B cell (primary cell): ENCODE results near the gene ATRNL1. TPM values are rescaled to one million over a fixed set of nuclear protein-coding genes. Genes with fewer than 3 reads are reported as not detected.

ENCODE experiments used
- ATAC-seq: fragments of 200-7000 bp; cut with Tn5 transposase; one replicate; pipeline ENCODE4 v1.10.0; 2021; ENCODE audit warnings: low read depth, mild to moderate bottlenecking, moderate number of reproducible peaks, moderate library complexity
- CTCF ChIA-PET: fragments of 350-600 bp; sonication (Branson Sonifier 250); formaldehyde crosslinking; loops from one replicate; lab custom pipeline; 2021; ENCODE audit warnings: antibody characterized with exemption, inconsistent platforms; lab: Charles Lee
- POLR2A ChIA-PET: fragments of 350-600 bp; sonication (Branson Sonifier 250); formaldehyde crosslinking; loops from one replicate; lab custom pipeline; 2021; ENCODE audit warnings: antibody characterized with exemption; lab: Charles Lee
- DNase-seq: peaks from one replicate; pipeline ENCODE4 v3.0.0; 2013
- H2AFZ ChIP-seq: 2 replicates; pipeline ENCODE4 v1.6.1; 2012; ENCODE audit warnings: mild to moderate bottlenecking, low read depth, low read length; ENCODE audit not compliant: insufficient read depth, poor library complexity, severe bottlenecking
- H3K27ac ChIP-seq, 2 donors: 1 replicate in 1 of 2; 2 replicates in 1 of 2; pipeline ENCODE4 v1.5.1; 2012 to 2013; ENCODE audit warnings: low read length in 2 of 2, mild to moderate bottlenecking in 2 of 2, moderate library complexity in 1 of 2
- H3K27me3 ChIP-seq, 4 experiments: fragments of 200-600 bp in 1 of 4; sonication (generic) in 1 of 4; replicated peaks in 1 of 4; 1 replicate in 2 of 4; 2 replicates in 2 of 4; pipeline versions ENCODE4 v1.6.1 to v1.7.0; 2013 to 2016; ENCODE audit warnings: low read length in 3 of 4, mild to moderate bottlenecking in 2 of 4, mixed read lengths in 1 of 4, moderate library complexity in 1 of 4; ENCODE audit not compliant: insufficient read depth in 4 of 4, control insufficient read depth in 3 of 4; ENCODE audit errors: control extremely low read depth in 1 of 4
- H3K36me3 ChIP-seq, 2 experiments: replicated peaks in 1 of 2; 1 replicate in 1 of 2; 2 replicates in 1 of 2; pipeline versions ENCODE4 v1.6.1 to v1.7.1; 2013; ENCODE audit warnings: low read length in 1 of 2; ENCODE audit not compliant: insufficient read depth in 2 of 2, control insufficient read depth in 1 of 2; ENCODE audit errors: control extremely low read depth in 1 of 2, extremely low read depth in 1 of 2
- H3K4me1 ChIP-seq, 2 donors: fragments of 200-600 bp in 1 of 2; sonication (generic) in 1 of 2; 1 replicate in 1 of 2; 2 replicates in 1 of 2; pipeline versions ENCODE4 v1.5.1 to v1.6.1; 2013 to 2017; ENCODE audit warnings: low read length in 2 of 2; ENCODE audit not compliant: control insufficient read depth in 2 of 2, insufficient read depth in 2 of 2
- H3K4me2 ChIP-seq: replicated peaks from 2 replicates; pipeline ENCODE3; 2012; ENCODE audit warnings: mild to moderate bottlenecking, low read depth, low read length; ENCODE audit not compliant: poor library complexity, severe bottlenecking
- H3K4me3 ChIP-seq, 5 experiments: fragments of 200-600 bp in 1 of 5; sonication (generic) in 1 of 5; 1 replicate in 3 of 5; 2 replicates in 2 of 5; pipeline versions ENCODE4 v1.5.1 to v1.7.0; 2011 to 2016; ENCODE audit warnings: low read length in 4 of 5, mild to moderate bottlenecking in 4 of 5, low read depth in 2 of 5, control low read depth in 1 of 5, moderate library complexity in 1 of 5; ENCODE audit not compliant: insufficient read depth in 1 of 5; ENCODE audit errors: control extremely low read depth in 1 of 5, extremely low read depth in 1 of 5
- H3K79me2 ChIP-seq: fragments of 200-600 bp; sonication (generic); one replicate; pipeline ENCODE4 v1.6.0; 2016; ENCODE audit warnings: low read length; ENCODE audit not compliant: control insufficient read depth, insufficient read depth
- H3K9ac ChIP-seq: fragments of 200-600 bp; sonication (generic); 2 replicates; pipeline ENCODE4 v1.6.1; 2017; ENCODE audit warnings: mild to moderate bottlenecking, low read length, moderate library complexity
- H3K9me3 ChIP-seq, 3 donors: one replicate each; pipeline versions ENCODE4 v1.6.1 to v1.7.1; 2013; ENCODE audit warnings: low read length in 2 of 3; ENCODE audit not compliant: control insufficient read depth in 2 of 3, insufficient read depth in 1 of 3; ENCODE audit errors: control extremely low read depth in 1 of 3
- H4K20me1 ChIP-seq: 2 replicates; pipeline ENCODE4 v1.6.0; 2012; ENCODE audit warnings: mild to moderate bottlenecking, low read length; ENCODE audit not compliant: insufficient read depth, control insufficient read depth, poor library complexity, severe bottlenecking
- H3K27ac Mint-ChIP-seq: one replicate; pipeline ENCODE4 v1.8.0; 2021; ENCODE audit warnings: mixed read lengths
- H3K27me3 Mint-ChIP-seq: one replicate; pipeline ENCODE4 v1.8.0; 2021; ENCODE audit warnings: mixed read lengths
- H3K4me1 Mint-ChIP-seq: one replicate; pipeline ENCODE4 v1.8.0; 2021; ENCODE audit warnings: mixed read lengths
- H3K4me3 Mint-ChIP-seq: one replicate; pipeline ENCODE4 v1.8.0; 2021; ENCODE audit warnings: mixed read lengths
- H3K9me3 Mint-ChIP-seq: one replicate; pipeline ENCODE4 v1.8.0; 2022; ENCODE audit warnings: mixed read lengths; ENCODE audit not compliant: insufficient read depth
- EZH2 ChIP-seq: IDR thresholded peaks from 2 replicates; pipeline ENCODE4 v1.6.1; 2012; ENCODE audit warnings: borderline replicate concordance, low read depth, mild to moderate bottlenecking, moderate library complexity, low read length; ENCODE audit not compliant: insufficient read depth, poor library complexity, severe bottlenecking
- WGBS: methylation state at CpG from one replicate; pipeline ENCODE4 v1.1.5; 2013; ENCODE audit warnings: missing lambda C conversion rate; ENCODE audit not compliant: insufficient coverage; 5-methylcytosine and 5-hydroxymethylcytosine counted together
- intact Hi-C: fragments of 100-400 bp; cut with micrococcal nuclease; formaldehyde crosslinking; loops from one replicate; pipeline ENCODE4 v1.10.0; 2022
- polyA plus RNA-seq: library from polyadenylated mRNA; depleted of rRNA; stranded (reverse); fragments of >200 nt; gene quantifications from 2 replicates; pipeline ENCODE4 v1.2.3, GENCODE V29; 2012
- total RNA-seq, 2 donors: library from RNA; stranded (reverse); fragments of 120-200 nt in 1 of 2; gene quantifications; 1 replicate in 1 of 2; 2 replicates in 1 of 2; pipeline versions ENCODE4 v1.2.3 to v1.2.4, GENCODE V29; 2013 to 2022
- TF ChIP-seq, protein P1 (sequence below): fragments of 200-600 bp; IDR thresholded peaks from one replicate; pipeline ENCODE4 v1.8.0; 2022; ENCODE audit warnings: antibody characterized with exemption, mild to moderate bottlenecking

The ATRNL1 gene
- total and polyA plus RNA-seq, 2 donors (not counting 1 experiment from before 2014, with no cell fraction given) = 0.24 to 2.2 TPM

DNA sequence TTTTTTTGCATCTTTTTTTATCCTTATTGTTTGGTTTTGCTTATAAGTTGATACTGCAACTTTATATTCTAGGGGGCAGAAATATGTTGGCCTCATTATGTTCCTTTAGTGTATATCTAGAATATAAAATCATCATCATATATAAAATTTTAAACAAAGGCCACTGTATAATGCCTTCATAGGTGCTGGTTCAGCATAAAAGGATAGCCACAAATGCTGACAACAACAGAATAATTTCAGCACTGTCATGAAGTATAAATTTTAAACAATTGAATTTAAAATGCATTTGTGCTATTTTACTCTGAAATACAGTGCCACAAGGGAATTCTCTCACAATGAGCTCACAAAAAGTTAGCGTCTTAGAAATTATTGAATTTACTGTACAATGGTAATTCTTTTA lies 285.9 kb downstream of the ATRNL1 start:
- Histone ChIP-seq H3K4me2 (no peak overlapping the region), H3K27ac (no peak overlapping the region), H3K36me3 (no peaks in the 10 kb centered on the region), H3K4me1 (no peaks in the 10 kb centered on the region), H4K20me1 (no peaks in the 10 kb centered on the region), H3K79me2 (no peaks in the 10 kb centered on the region), H3K27me3 (no peaks in the 10 kb centered on the region), H2AFZ (no peak overlapping the region), H3K9me3 (peaks cover 0 to 6% (median 0%) of the 10 kb centered on the region in 3 donors), H3K4me3 (no peak overlapping the region), H3K9ac (no peak overlapping the region)
- no peak for TF ChIP-seq EZH2
- TF ChIP-seq, protein P1, sequence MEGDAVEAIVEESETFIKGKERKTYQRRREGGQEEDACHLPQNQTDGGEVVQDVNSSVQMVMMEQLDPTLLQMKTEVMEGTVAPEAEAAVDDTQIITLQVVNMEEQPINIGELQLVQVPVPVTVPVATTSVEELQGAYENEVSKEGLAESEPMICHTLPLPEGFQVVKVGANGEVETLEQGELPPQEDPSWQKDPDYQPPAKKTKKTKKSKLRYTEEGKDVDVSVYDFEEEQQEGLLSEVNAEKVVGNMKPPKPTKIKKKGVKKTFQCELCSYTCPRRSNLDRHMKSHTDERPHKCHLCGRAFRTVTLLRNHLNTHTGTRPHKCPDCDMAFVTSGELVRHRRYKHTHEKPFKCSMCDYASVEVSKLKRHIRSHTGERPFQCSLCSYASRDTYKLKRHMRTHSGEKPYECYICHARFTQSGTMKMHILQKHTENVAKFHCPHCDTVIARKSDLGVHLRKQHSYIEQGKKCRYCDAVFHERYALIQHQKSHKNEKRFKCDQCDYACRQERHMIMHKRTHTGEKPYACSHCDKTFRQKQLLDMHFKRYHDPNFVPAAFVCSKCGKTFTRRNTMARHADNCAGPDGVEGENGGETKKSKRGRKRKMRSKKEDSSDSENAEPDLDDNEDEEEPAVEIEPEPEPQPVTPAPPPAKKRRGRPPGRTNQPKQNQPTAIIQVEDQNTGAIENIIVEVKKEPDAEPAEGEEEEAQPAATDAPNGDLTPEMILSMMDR = no peak
- POLR2A ChIA-PET = no interaction called here
- Mint-ChIP-seq H3K27me3 (no peaks in the 10 kb centered on the region), H3K4me3 (no peak overlapping the region), H3K27ac (no peak overlapping the region), H3K4me1 (no peaks in the 10 kb centered on the region), H3K9me3 (peaks cover 3% of the 10 kb centered on the region)
- no CpG with 5 or more reads among the region's 1 CpG for WGBS
- DNase-seq = no peak
- intact Hi-C loops = no loop called here
- ATAC-seq = no peak
- CTCF ChIA-PET = no interaction called here

DNA sequence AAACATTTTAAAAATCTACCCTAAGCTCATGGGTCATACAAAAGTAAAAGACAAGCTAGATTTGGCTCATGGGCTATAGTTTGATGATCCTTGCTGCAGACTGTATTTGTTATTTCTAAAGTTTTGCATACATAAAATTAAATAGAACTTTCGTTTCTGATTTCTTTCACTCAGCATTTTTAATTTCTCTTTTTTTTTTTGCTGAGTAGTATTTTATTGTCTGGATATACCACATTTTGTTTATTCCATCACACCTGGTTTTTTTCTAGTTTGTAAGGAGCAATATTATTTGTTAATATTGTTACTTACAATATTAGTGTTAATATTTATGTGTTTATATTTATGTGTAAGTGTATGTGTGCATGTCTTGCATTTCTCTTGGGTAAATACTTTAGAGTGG lies 291.5 kb downstream of the ATRNL1 start:
- intact Hi-C loops = no loop called here
- POLR2A ChIA-PET = no interaction called here
- Mint-ChIP-seq H3K4me1 (no peaks in the 10 kb centered on the region), H3K27ac (no peak overlapping the region), H3K4me3 (no peak overlapping the region), H3K27me3 (no peaks in the 10 kb centered on the region), H3K9me3 (no peaks in the 10 kb centered on the region)
- no peak overlapping the region for H3K4me3 ChIP-seq
- H3K4me1 ChIP-seq = no peaks in the 10 kb centered on the region
- H2AFZ ChIP-seq = no peak overlapping the region
- no peak for DNase-seq
- no peak overlapping the region for H3K27ac ChIP-seq
- ATAC-seq = no peak
- no peaks in the 10 kb centered on the region for H3K36me3 ChIP-seq
- no peak overlapping the region for H3K4me2 ChIP-seq
- no peak overlapping the region for H3K9ac ChIP-seq
- no peaks in the 10 kb centered on the region for H4K20me1 ChIP-seq
- WGBS = no CpG with 5 or more reads among the region's 1 CpG
- no peaks in the 10 kb centered on the region for H3K79me2 ChIP-seq
- CTCF ChIA-PET = no interaction called here
- no peaks in the 10 kb centered on the region for H3K27me3 ChIP-seq
- TF ChIP-seq EZH2 = no peak
- TF ChIP-seq, protein P1 = no peak
- H3K9me3 ChIP-seq = no peaks in the 10 kb centered on the region
